GM18502 (cell line): ENCODE data around the gene HAGH.

ENCODE experiments used
- ATAC-seq: cut with Tn5 transposase; IDR thresholded peaks from one replicate; pipeline ENCODE4 v1.9.1; 2021; ENCODE audit warnings: mild to moderate bottlenecking; ENCODE audit not compliant: unreplicated experiment, poor library complexity

Gene HAGH

GRCh38 chr16:1788095-1788707 lies 38.4 kb downstream of the HAGH start:
- no peak for ATAC-seq

DNA sequence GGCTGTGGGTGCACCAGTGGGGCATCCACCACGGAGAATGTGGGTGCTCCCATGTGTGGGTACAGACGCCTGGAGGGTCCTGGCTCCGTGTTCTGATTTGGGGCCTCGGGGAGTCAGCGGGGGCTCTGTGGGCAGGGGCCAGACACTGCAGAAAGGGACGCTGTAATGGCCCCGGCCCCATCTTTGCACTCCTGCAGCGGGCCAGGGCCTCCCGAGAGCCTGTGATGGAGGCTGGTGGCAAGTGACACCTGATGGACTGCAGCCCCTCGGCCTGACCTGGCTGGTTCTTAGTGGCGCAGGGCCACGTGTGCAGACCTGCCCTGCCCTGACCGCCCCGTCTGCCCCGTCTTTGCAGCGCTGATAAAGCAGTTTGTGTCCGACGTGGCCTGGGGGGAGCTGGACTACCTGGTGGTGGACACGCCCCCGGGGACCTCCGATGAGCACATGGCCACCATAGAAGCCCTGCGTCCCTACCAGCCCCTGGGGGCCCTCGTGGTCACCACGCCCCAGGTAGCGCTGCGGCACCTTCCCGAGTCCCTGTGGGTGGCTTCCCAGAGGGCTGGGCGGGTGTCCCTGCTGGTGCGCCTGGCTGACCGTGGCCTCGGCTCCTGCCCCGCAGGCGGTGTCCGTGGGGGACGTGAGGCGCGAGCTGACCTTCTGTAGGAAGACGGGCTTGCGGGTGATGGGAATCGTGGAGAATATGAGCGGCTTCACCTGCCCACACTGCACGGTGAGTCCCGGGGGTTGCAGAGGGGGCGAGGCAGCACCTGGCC lies 39.1 kb downstream of the HAGH start:
- ATAC-seq = no peak

DNA sequence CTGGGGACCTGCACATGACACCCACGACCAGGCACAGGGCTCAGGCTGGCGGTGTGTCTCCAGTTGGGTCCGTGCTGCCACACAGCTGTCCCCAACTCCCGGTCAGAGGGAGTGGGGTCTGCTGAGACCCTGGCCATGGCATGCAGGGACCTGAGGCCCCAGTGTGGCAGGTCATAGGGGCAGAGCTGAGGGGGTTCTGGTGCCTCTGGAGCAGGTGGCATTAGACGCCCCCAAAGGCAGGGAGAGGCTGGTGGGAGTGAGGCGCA lies 39.6 kb downstream of the HAGH start:
- no peak for ATAC-seq

DNA sequence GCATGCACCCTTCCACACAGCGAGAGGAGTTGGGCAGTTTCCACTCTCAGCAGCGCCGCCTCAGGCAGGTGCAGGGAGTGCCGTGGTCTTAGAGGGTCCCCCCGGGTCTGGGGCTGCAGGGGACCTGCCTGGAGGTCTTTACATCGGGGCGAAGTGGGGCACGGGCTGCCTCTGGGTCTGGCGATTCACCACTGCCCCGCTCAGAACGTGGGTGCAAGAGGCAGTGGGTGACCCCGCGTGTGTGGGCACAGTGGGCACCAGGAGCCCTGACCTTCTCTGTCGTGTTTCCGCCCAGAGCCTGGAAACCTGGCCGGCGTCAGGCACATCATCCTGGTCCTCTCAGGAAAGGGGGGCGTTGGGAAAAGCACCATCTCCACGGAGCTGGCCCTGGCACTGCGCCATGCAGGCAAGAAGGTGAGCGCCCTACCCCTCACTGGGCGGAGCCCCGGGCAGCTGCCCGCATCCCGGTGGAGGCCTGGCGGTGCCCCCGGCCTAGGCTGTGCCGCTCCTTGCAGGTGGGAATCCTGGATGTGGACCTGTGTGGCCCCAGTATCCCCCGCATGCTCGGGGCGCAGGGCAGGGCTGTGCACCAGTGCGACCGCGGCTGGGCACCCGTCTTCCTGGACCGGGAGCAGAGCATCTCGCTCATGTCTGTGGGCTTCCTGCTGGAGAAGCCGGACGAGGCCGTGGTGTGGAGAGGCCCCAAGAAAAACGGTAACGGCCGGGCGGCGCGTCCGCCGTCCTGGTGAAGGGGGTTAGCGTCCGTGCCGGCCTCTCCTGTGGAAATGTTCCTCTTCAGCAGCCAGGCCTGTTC lies 40.2 kb downstream of the HAGH start:
- ATAC-seq = no peak

GRCh38 chr16:1785846-1786170 lies 40.8 kb downstream of the HAGH start:
- no peak for ATAC-seq

DNA sequence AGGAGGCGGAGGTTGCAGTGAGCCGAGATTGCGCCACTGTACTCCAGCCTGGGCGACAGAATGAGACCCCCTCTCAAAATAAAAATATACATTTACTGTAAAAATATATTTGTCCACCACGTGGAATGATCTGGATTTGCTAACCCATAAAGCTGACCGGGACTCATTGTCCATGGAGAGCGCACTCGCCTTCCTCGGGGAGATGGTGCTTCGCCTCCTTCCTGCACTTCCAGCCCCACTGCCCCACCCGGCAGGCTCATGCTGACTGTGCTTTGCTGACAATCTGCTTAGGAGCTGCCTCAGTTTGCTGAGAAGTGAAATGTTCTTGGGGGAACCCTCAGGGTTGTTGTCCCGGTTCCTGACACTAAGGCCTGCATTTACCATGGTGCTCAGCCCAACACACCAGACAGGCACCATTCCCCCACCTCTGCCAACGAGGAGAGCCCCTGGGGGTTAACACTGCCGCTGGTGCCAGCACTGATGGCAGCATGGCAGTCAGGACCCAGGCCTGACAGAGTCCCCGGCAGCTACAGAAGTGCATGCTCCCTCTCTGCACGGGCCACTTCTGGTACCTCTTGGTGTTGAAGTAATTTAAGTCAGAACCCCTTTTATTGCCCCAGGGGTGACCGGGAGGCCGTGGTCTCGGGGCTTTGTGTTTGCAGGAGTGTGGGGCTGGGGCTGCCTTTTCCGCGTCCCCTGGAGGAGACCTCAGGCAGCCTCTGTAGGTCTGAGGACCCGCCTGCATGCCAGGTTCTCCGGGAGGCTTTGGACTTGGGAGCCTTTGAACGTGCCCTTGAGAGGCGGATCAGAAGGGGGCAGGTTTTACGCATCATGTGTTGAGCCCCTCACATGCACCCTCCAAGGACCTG lies 41.4 kb downstream of the HAGH start:
- ATAC-seq = no peak

GRCh38 chr16:1782408-1783264 lies 44.0 kb downstream of the HAGH start, which contains the start of the genes NUBP2 and SPSB3:
TSS of gene NUBP2 (plus strand) at chr16:1782960. CDS start at chr16:1783021, 61 bp downstream.
TSS of gene SPSB3 (minus strand) at chr16:1782571. CDS start at chr16:1781483, 1,088 bp downstream.
- peak; percentile 85 for ATAC-seq

DNA sequence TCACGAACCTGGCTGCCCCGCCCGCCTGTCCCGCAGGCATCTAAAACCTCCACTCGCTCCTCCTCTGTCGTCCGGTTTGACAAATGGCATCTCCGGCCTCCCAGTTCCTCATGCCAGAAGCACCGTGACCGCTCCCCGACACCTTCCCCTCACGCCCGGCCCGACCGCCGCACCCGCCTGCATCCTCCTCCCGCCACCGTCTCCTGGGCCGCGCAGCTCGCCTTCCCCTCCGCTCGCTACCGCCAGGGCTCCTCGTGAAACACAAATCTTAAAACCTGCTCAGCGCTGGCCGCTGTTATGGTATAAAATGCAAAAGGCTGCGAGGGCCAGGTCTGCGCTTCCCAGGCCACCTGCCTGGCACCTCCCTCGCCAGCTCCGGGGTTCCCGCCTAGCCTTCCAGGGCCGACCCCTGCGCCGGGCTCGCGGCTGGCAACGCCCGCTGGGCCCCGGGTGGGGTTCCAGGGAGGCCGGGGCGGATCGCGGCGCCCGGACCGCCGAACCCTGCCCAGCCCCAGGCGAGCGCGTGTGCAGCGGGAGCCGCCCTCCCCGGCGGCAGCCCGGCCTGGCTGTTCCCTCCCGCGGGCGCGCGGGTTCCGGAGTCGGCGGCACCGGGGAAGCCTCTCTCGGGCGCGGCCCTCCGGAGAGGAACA lies 44.7 kb downstream of the HAGH start:
- peak; percentile 7 for ATAC-seq

- ATAC-seq = no peak
Measured at GRCh38 chr16:1781254-1781653, 45.4 kb downstream of the HAGH start.

GRCh38 chr16:1780677-1781072 lies 46.0 kb downstream of the HAGH start:
- ATAC-seq = no peak

- ATAC-seq = no peak
Measured at GRCh38 chr16:1779741-1780676, 46.6 kb downstream of the HAGH start.

DNA sequence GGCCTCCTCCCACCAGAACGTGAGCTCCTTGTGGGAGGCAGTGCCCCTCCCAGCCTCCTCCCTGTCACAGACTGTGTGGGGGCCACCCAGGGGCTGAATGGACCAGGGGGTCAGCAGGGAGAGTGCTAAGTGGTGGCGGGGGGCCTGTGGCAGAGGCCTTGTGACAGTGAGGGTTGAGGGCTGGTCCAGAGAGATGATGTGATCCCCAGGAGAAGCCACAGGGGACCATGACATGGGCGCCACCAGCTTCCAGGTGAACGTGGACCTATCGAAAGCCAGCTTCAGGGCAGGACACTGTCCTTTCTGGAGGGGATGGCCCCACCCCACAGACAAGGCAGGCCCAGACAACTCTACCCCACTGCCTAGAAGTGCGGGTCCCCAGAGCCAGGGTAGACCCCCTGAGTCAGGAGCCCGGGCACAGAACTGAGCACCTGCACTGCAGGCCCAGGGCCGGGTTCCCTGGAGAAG lies 47.4 kb downstream of the HAGH start:
- ATAC-seq = no peak

DNA sequence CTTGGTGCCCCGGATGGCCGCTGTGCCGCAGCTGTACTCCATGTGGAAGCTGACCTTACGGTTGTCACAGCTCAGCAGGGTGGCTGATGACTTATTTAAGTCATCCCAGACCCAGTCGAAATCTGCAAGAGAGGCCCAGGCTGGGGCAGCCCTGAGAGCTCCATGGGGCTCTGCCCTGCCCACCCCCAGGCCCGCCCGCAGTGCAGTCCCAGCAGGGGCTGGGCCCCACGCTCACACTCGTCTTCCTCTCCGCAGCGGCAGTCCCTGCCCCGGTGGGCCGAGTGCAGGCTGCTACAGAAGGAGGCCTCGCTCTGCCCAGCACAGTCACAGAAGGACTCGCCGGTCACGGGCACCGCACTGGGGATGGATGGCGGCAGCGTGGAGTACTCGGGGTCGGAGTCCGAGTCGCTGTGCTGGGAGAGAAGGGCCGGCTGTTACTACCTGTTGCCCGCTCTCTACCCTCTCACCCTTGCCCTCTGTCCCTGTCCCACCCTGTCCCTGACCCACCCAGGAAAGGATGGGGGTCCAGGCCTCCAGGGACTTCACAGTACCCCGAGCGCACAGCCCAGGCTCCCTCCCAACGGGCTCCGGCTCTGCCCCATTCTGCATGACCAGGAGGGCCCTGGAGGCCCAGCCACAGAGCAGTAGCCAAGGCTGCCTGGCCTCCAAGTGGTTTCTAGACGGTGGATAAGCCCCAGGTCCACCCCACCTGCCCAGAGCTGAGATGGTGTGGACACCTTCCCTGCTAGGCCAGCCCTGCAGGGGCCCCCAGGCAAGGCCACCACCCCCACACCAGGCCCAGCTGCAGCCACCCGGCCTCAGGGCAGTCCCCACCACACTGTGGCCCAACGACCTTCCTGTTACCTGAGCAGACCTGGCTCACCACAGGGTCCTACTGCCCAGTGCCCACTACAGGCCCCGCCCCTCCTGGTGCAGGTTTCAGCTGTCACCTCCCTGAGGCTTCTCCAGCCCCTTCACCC lies 48.1 kb downstream of the HAGH start:
- no peak for ATAC-seq

- ATAC-seq = no peak
Measured at GRCh38 chr16:1777375-1778199, 49.0 kb downstream of the HAGH start.

- ATAC-seq = no peak
Measured at GRCh38 chr16:1776991-1777374, 49.6 kb downstream of the HAGH start.

GRCh38 chr16:1776672-1776955 lies 50.0 kb downstream of the HAGH start:
- ATAC-seq = no peak
